Gastrocnemius medialis (tissue), 4 donors: ENCODE measurements around the gene ROR2.

Experiments used
- CTCF ChIP-seq, 5 experiments: fragments of 450-650 bp in 3 of 5; fragments of 200-600 bp in 2 of 5; sonication (generic) in 2 of 5; IDR thresholded peaks in 4 of 5; conservative IDR thresholded peaks in 1 of 5; 1 replicate in 4 of 5; 2 replicates in 1 of 5; pipeline ENCODE4 v1.5.1; 2016 to 2019; ENCODE audit warnings: antibody characterized with exemption in 5 of 5, mild to moderate bottlenecking in 3 of 5, moderate library complexity in 3 of 5
- POLR2A ChIP-seq, 2 donors: fragments of 450-650 bp; IDR thresholded peaks; one replicate each; pipeline ENCODE4 v1.6.1; 2017; ENCODE audit warnings: antibody characterized with exemption in 2 of 2, mild to moderate bottlenecking in 2 of 2, moderate library complexity in 2 of 2

- no peak for TF ChIP-seq POLR2A (IDR thresholded peaks at IDR 0.05)
- TF ChIP-seq CTCF (IDR thresholded peaks at IDR 0.05 in 4 of 5, conservative IDR thresholded peaks at IDR 0.05 in 1 of 5) = no peak
Observed at GRCh38 chr9:91930475-91930874, 19.6 kb downstream of the ROR2 start.
